GM11168 (cell line): ENCODE measurements around the gene TANC1.

Experiments
- in situ Hi-C: fragments of 300-500 bp; cut with MboI; formaldehyde crosslinking; loops from one replicate; pipeline ENCODE4 v1.12.0; 2022; ENCODE audit warnings: low sequenced_read_pairs; ENCODE audit not compliant: unreplicated experiment

TANC1 gene

DNA sequence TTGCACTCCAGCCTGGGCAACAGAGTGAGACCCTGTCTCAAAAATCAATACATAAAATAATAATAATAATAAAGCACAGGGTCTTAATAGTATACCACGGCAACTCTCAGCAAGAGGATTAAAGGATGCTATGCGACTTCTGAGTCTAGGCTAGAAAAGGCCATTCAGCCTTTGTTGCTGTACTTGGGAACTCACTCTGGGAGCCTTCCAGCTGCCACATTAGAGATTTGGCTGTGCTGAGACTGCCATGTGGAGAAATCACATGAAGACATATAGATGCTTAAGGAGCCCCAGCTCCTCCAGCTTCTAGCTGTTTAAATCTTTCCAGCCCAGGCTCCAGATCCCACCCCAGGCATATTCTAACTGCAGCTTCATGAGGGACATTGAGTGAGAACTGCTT lies 8.2 kb upstream of the TANC1 start:
- in situ Hi-C loops: no loop called here

GRCh38 chr2:158962074-158962473 lies 6.4 kb upstream of the TANC1 start:
- in situ Hi-C loops: no loop called here

DNA sequence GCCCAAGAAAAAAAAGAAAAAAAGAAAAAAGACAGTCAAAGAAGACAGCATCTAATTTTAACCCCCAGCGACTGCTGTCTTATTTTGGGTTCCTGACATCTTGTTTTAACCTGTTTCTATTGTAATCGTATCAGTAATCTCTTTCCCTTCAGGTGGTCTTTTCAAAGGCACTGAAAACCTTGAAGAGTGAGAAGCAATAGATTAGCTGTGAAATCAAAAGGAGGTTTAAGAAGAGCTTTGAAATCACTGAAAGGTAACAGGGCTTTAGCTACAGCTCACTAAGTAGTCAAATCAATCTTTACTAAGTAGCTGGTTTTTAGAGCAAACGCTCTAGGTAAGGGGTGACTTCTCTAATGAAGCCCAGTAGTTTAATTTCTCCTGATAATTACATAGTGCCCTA lies 5.4 kb upstream of the TANC1 start:
- in situ Hi-C loops: no loop called here

DNA sequence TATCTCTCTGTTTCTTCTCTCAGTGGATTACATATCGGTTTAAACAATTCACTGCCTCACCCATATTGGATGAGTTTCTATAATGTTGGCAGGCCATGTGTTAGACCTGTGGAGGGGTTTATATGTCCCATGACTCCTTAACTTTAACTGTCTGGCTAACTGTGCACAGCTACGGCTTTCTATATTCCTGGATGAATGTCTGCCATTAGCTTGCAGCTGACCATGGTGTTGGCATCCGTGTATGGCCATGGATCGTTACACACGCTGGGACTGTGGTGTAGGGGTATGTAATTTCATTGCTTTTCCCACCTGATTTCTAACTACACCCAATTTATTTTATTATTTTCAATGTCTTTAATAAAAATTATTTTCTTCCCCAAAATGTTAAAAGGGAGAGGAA lies 3.3 kb upstream of the TANC1 start:
- in situ Hi-C loops: no loop called here

DNA sequence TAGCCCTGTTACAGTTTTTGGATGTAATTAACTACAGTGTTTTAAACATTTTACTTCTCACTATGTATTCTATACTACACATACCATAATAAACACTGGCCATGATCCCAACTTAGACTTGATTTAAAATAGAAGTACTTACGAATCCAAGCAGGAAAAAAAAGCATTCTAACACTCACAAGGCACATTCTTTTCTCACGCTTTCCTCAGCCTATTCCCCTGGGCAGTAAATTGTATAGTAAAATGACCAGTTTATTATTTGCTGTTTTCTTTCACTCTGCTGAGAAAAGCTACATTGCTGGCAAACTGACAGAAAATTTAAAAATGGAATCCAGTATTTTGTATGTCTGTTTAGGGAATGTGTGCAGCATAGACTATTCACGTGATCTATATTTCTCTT lies 2.8 kb upstream of the TANC1 start:
- in situ Hi-C loops: no loop called here

- in situ Hi-C loops: no loop called here
These were observed 2.1 kb upstream of the TANC1 start for GRCh38 chr2:158966312-158966711.

- in situ Hi-C loops: no loop called here
These were observed 1.2 kb upstream of the TANC1 start for GRCh38 chr2:158967114-158967730.

DNA sequence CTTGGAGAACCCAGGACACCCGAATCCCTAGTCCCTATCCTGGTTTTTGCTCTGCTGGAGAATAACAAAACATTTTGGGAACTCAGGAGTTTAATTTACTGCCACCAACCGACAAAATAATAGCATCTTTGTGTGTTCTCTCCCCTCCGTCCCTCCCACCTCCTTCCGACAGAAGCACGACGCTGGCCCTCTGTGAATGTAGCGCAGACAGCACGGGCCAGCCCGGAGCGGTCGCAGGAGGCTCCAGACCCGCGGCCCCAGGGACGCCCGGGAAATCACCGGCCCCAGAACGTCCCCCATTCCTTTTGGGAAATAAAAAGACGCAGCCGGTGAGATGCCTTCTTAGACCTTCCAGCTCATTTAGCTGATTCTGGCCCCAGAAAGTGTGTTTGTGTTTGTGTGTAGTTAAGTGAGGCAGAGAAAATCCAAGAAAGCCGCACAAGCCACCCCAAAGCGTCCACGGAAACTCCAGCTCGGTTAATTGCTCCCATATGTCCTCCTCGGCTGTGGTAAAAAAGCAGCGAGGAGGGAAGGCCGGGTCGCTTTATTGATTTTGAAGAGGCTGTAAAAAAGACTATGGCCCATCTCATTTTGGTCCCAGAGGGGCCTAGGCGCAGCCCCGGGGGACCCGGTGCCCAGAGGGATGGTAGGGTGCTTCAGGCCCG lies 577 bp upstream of the TANC1 start:
- in situ Hi-C loops: no loop called here

GRCh38 chr2:158969162-158969714 lies 798 bp downstream of the TANC1 start:
- in situ Hi-C loops: no loop called here

DNA sequence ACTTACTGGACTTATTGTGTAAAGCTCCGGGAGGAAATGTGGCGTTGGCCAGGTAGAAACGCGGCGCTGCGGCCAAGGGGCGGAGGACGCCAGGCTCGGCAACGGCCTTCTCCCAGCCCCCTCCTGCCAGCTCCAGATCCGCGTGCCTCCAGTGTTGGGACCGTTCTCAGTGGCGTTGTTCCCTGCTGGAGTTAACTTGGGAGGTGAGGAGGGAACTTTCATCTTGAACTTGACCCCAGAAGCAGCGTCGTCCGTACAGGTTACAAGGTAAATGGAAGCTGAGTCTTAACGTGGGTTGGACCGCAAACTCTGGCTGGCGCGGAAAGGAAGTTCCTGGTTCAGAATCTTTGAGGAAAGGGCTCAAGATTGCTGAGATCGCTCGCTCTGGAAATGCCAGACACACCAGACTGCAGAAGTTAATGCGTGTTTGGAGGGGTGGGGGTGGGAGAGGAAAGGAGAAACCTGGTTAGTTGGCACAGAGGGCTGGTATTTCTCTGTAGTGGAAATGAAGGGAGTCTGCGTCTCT lies 1.3 kb downstream of the TANC1 start:
- in situ Hi-C loops: no loop called here

DNA sequence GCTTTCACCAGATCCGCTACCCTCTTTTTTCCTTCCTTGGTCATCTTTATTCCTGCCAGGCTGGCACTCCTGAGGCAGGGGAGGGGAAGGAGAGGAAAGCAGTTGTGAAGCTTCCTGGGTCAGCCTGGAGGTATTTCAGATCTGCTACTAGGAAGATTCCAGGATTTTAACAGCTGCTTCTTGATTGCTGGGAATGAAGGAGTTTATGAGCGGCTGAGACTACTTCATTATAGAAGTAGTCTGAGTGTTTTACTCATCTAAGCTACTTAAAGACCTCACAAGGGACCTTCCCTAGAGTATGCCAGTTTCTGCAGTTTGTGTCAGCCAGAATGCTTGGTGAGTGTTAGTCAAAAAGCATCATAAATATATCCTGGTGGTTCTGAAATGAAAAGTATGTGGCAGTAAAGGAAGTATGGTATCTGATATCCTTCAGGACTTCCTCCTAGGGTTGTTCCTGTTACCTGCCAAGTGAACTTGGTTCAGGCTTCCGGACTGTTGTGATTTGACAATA lies 1.9 kb downstream of the TANC1 start:
- in situ Hi-C loops: no loop called here

DNA sequence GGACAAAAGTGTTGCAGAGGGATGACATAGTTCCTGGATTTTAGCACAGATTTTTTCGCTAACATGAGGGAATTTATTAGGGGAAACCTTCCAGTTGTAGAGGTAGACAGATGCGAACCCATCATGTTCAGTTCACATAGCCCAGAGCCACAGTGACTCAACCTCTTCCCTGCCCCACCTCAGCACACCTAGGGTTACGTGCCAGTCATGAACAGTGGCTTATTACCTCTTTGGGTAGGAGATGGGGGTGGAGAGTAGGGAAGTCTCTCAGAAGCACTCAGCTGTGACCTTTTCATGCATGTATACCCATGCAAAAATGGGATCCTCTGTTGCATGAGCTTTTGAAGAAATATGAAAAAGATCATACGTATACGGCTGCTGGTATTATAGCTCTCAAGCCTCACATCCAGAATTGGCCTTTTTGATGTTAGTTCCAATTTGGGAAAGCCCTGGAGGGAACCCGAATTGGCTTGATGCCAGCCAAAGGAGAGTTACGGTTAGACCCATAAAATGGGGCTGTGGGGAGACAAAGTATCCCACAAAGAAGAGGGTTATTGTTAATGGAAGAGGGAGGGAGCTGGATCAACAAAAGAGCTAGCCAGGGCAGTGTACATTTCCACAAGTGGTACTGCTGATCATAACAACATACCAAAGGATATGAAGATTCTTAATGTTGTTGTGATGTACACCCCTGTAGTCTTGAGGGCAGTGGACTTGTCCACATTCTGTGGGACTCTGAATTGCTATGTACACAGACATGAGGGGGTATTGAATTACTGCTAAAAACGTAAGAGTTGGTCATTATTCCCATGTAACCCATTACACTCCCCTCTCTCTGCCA lies 4.9 kb downstream of the TANC1 start:
- in situ Hi-C loops: no loop called here

DNA sequence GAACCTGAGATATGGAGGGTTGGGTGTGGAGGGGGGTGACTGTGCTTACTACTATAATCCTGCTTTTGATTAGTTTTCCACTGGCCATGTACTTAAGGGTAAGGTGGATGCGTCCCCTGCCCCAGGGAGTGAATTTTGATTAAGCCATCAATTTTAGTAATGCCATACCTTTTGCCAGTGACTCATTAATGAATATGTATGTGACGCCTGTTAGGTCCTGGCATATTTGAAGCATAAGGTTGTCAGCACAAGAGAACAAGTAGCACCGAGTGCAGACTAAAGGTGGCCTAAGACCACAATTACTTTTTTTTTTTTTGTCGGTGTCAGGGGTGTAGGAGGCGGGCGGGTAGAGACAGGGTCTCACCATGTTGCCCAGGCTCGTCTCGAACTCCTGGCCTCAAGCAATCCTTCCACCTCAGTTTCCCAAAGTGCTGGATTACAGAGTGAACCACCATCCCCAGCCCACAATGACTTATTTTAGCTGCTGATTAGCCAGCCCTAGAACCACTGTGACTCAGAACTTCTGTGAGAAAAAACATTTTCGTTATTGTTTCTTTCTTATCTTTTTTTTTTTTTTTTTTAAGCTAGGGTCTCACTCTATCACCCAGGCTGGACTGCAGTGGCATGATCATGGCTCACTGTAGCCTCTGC lies 7.0 kb downstream of the TANC1 start:
- in situ Hi-C loops: no loop called here

DNA sequence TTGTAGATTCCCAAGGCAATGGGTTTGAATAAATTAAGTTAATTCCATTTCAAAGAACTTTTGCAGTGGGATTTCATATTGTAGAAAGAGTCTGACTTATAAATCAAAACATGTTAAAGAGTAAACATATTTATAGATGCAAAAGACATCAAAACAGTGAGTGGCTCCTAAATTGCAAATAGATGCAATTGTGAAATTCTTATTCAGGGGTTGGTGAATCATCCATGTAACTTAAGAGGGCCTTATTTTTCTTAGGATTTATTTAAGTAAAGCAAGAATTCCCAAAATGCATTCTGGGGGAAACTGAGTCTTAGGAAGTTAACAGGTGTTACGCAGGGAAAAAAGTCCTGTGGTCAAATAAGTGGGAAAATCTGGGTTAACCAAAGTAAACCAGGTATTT lies 11.3 kb downstream of the TANC1 start:
- in situ Hi-C loops: no loop called here

GRCh38 chr2:158984604-158985135 lies 16.2 kb downstream of the TANC1 start:
- in situ Hi-C loops: no loop called here

GRCh38 chr2:158988501-158988900 lies 20.1 kb downstream of the TANC1 start:
- in situ Hi-C loops: no loop called here

DNA sequence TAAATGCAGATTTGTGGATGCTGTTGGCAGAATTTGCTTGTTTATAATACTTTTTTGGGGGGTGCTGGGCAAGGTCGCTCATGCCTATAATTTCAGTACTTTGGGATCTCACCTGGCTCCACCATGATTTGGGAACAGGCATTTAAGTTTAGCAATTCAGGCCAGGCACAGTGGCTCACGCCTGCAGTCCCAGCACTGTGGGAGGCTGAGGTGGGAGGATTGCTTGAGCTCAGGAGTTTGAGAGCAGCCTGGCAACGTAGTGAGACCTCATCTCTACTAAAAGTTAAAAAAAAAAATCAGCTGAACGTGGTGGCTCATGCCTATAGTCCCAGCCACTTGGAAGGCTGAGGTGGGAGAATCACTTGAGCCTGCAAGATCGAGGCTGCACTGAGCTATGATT lies 20.7 kb downstream of the TANC1 start:
- in situ Hi-C loops: no loop called here

DNA sequence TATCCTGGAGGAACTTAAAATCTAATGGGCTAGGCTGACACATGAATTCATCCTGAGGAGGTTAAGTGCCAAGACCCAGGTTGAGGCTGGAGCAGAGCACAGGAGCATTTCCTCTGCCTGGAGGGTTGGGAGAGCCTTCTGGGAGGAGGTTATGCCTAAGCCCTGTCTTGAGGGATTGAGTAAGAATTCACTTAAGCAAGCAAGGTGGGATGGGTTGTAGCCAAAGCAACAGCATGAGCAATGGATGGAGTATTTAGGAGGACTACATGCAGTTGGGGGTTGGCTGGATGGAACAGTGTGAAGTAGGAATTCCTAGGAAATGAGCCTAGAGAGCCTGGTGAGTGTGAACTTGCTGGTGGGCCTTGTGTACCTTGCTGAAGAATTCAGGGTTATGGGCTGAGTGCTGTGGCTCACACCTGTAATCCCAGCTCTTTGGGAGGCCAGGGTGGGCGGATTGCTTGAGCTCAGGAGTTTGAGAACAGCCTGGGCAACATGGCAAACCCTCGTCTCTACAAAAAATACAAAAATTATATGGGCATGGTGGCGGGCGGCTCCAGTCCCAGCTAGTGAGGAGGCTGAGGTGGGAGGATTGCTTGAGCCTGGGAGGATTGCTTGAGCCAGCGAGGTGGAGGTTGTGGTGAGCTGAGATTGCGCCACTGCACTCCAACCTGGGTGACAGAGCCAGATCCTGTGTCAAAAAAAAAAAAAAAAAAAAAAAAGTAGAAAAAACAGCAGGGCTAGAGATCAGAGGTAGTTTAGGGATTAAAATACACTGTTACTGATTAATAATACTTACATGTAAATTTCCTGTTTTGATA lies 22.2 kb downstream of the TANC1 start:
- in situ Hi-C loops: no loop called here

- in situ Hi-C loops: no loop called here
These were observed 24.6 kb downstream of the TANC1 start for GRCh38 chr2:158993030-158993429.
